H9 (cell line): ENCODE data around the gene NRN1L. TPM values are rescaled to one million over a fixed set of nuclear protein-coding genes. Genes with fewer than 3 reads are reported as not detected.

Source experiments
- DNase-seq: peaks from one replicate; pipeline ENCODE4 v3.0.0-alpha.2; 2017
- H2AFZ ChIP-seq: one replicate; pipeline ENCODE4 v1.6.1; 2013; ENCODE audit warnings: mild to moderate bottlenecking, low read length, control low read depth, moderate library complexity
- H2AK5ac ChIP-seq: 2 replicates; pipeline ENCODE4 v1.6.1; 2013; ENCODE audit warnings: low read length, control low read depth, mixed read lengths; ENCODE audit not compliant: insufficient read length
- H2BK120ac ChIP-seq: one replicate; pipeline ENCODE4 v1.6.1; 2013; ENCODE audit warnings: low read depth, mild to moderate bottlenecking, low read length, control low read depth, inconsistent platforms; ENCODE audit not compliant: poor library complexity, severe bottlenecking
- H2BK12ac ChIP-seq: 2 replicates; pipeline ENCODE4 v1.6.1; 2013; ENCODE audit warnings: low read length, control low read depth, mixed read lengths, low read depth; ENCODE audit not compliant: insufficient read length
- H2BK15ac ChIP-seq: 2 replicates; pipeline ENCODE4 v1.6.1; 2013; ENCODE audit warnings: low read depth, low read length, control low read depth
- H2BK20ac ChIP-seq: one replicate; pipeline ENCODE4 v1.6.1; 2013; ENCODE audit warnings: low read depth, mild to moderate bottlenecking, low read length, control low read depth, inconsistent platforms; ENCODE audit not compliant: poor library complexity, severe bottlenecking
- H2BK5ac ChIP-seq: 2 replicates; pipeline ENCODE4 v1.6.1; 2013; ENCODE audit warnings: low read length, control low read depth, mixed read lengths; ENCODE audit not compliant: insufficient read length
- H3K14ac ChIP-seq: 2 replicates; pipeline ENCODE4 v1.6.1; 2013; ENCODE audit warnings: low read length, control low read depth; ENCODE audit not compliant: insufficient read depth
- H3K18ac ChIP-seq: 2 replicates; pipeline ENCODE4 v1.6.1; 2013; ENCODE audit warnings: low read depth, mild to moderate bottlenecking, mixed read lengths, low read length, control low read depth; ENCODE audit not compliant: insufficient read length
- H3K23ac ChIP-seq: 2 replicates; pipeline ENCODE4 v1.6.1; 2013; ENCODE audit warnings: low read length, control low read depth, mixed read lengths, low read depth; ENCODE audit not compliant: insufficient read length
- H3K23me2 ChIP-seq: 2 replicates; pipeline ENCODE4 v1.6.1; 2013; ENCODE audit warnings: low read depth, mild to moderate bottlenecking, mixed read lengths, low read length, control low read depth; ENCODE audit not compliant: insufficient read length, poor library complexity, severe bottlenecking
- H3K27ac ChIP-seq: 2 replicates; pipeline ENCODE4 v1.5.1; 2013; ENCODE audit warnings: low read length, control low read depth, mixed read lengths, low read depth; ENCODE audit not compliant: insufficient read length
- H3K27me3 ChIP-seq: 2 replicates; pipeline ENCODE4 v1.6.1; 2013; ENCODE audit warnings: low read length, control low read depth, inconsistent platforms; ENCODE audit not compliant: insufficient read depth
- H3K4ac ChIP-seq: 2 replicates; pipeline ENCODE4 v1.6.1; 2013; ENCODE audit warnings: low read depth, mild to moderate bottlenecking, control low read depth, inconsistent platforms, low read length, moderate library complexity
- H3K4me1 ChIP-seq: 2 replicates; pipeline ENCODE4 v1.6.1; 2013; ENCODE audit warnings: low read length, control low read depth, inconsistent platforms; ENCODE audit not compliant: insufficient read depth
- H3K4me2 ChIP-seq: 2 replicates; pipeline ENCODE4 v1.6.1; 2013; ENCODE audit warnings: low read length, control low read depth, mixed read lengths; ENCODE audit not compliant: insufficient read length, insufficient read depth
- H3K56ac ChIP-seq: 2 replicates; pipeline ENCODE4 v1.6.1; 2013; ENCODE audit warnings: low read depth, mild to moderate bottlenecking, mixed read lengths, low read length, control low read depth; ENCODE audit not compliant: insufficient read length
- H3K79me1 ChIP-seq: 2 replicates; pipeline ENCODE4 v1.6.1; 2013; ENCODE audit warnings: low read depth, mild to moderate bottlenecking, moderate library complexity, low read length, control low read depth, inconsistent platforms; ENCODE audit not compliant: insufficient read depth, poor library complexity, severe bottlenecking
- H3K79me2 ChIP-seq: 2 replicates; pipeline ENCODE4 v1.6.1; 2013; ENCODE audit warnings: low read length, control low read depth, inconsistent platforms; ENCODE audit not compliant: insufficient read depth
- H3K9ac ChIP-seq: 2 replicates; pipeline ENCODE4 v1.6.1; 2013; ENCODE audit warnings: low read length, control low read depth, mixed read lengths; ENCODE audit not compliant: insufficient read length; ENCODE audit errors: extremely low read depth
- H3K9me3 ChIP-seq: one replicate; pipeline ENCODE4 v1.6.1; 2013; ENCODE audit warnings: low read depth, low read length, inconsistent platforms; ENCODE audit not compliant: control insufficient read depth
- H3T11ph ChIP-seq: one replicate; pipeline ENCODE4 v1.6.1; 2013; ENCODE audit warnings: mild to moderate bottlenecking, low read length, control low read depth, inconsistent platforms
- H4K20me1 ChIP-seq: one replicate; pipeline ENCODE4 v1.6.1; 2013; ENCODE audit not compliant: control insufficient read depth, insufficient read length, insufficient read depth
- H4K5ac ChIP-seq: 2 replicates; pipeline ENCODE4 v1.6.1; 2013; ENCODE audit warnings: low read depth, mild to moderate bottlenecking, mixed read lengths, low read length, control low read depth; ENCODE audit not compliant: insufficient read length
- H4K8ac ChIP-seq: replicated peaks from 2 replicates; pipeline ENCODE4 v1.6.1; 2013; ENCODE audit warnings: low read length, control low read depth, mixed read lengths, low read depth; ENCODE audit not compliant: insufficient read length
- H4K91ac ChIP-seq: 2 replicates; pipeline ENCODE4 v1.6.1; 2013; ENCODE audit warnings: low read depth, mild to moderate bottlenecking, moderate library complexity, mixed read lengths, low read length, control low read depth; ENCODE audit not compliant: insufficient read length
- H3K27ac Mint-ChIP-seq, 3 experiments: 2 replicates in 2 of 3; 3 replicates in 1 of 3; pipeline ENCODE4 v1.8.0; 2020 to 2021; ENCODE audit warnings: mixed read lengths in 3 of 3, mild to moderate bottlenecking in 1 of 3, moderate library complexity in 1 of 3
- H3K27me3 Mint-ChIP-seq: 2 replicates; pipeline ENCODE4 v1.8.0; 2021; ENCODE audit warnings: low read depth, mild to moderate bottlenecking, moderate library complexity, mixed read lengths
- H3K36me3 Mint-ChIP-seq, 3 experiments: 2 replicates in 2 of 3; 3 replicates in 1 of 3; pipeline ENCODE4 v1.8.0; 2020 to 2021; ENCODE audit warnings: low read depth in 3 of 3, mixed read lengths in 3 of 3; ENCODE audit not compliant: insufficient read depth in 1 of 3
- H3K4me1 Mint-ChIP-seq, 2 experiments: 2 replicates each; pipeline ENCODE4 v1.8.0; 2020; ENCODE audit warnings: mixed read lengths in 2 of 2
- H3K4me3 Mint-ChIP-seq, 2 experiments: 2 replicates in 1 of 2; 3 replicates in 1 of 2; pipeline ENCODE4 v1.8.0; 2020 to 2021; ENCODE audit warnings: mild to moderate bottlenecking in 2 of 2, mixed read lengths in 2 of 2, moderate library complexity in 1 of 2
- H3K9me3 Mint-ChIP-seq, 2 experiments: 2 replicates in 1 of 2; 3 replicates in 1 of 2; pipeline ENCODE4 v1.8.0; 2020; ENCODE audit warnings: mild to moderate bottlenecking in 2 of 2, mixed read lengths in 2 of 2, moderate library complexity in 1 of 2
- WGBS: extraction: QIAGEN DNeasy Blood & Tissue Kit; methylation state at CpG from one replicate; pipeline ENCODE4 v1.1.7; 2013; ENCODE audit warnings: missing lambda C conversion rate, low lambda C conversion rate, mixed read lengths; ENCODE audit not compliant: insufficient read length; ENCODE audit errors: extremely low coverage; 5-methylcytosine and 5-hydroxymethylcytosine counted together
- total RNA-seq: library from RNA; stranded (reverse); gene quantifications from 2 replicates; pipeline ENCODE4 v1.2.1, GENCODE V29; 2021
- TF ChIP-seq, protein P1 (sequence below): fragments of 200-600 bp; sonication (generic); conservative IDR thresholded peaks from 3 replicates; pipeline ENCODE4 v1.8.0; 2021; ENCODE audit warnings: antibody characterized with exemption, mild to moderate bottlenecking

The NRN1L gene
- total RNA-seq, 1 experiment from 2014 or later: 2.0 TPM

DNA sequence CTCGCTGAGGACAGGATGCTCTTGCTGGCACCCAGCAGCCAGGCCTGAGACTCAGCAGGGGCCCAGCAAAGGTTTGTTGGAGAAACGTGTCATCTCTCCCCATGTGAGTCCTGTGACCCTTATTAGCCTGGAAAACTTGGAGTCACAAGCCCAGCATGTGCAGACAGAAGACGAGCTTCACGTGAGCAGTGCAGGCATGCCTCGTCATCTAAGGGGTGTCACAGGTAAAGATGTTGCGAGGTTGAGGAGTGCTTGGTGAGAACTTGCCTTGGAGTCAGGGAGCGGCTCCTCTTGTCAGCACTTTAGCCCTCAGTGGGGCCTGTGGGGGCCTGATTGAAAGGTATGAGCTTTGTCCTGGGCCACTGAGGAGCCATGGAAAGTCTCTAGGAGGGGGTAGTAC, 49.1 kb downstream of the NRN1L start:
- Histone ChIP-seq H2BK15ac (no peak overlapping the region), H2BK12ac (no peak overlapping the region), H3K4me2 (peak overlapping the region; percentile 30), H3K18ac (no peak overlapping the region), H3T11ph (no peak overlapping the region), H3K14ac (no peak overlapping the region), H3K27me3 (no peaks in the 10 kb centered on the region), H3K9ac (no peak overlapping the region), H2BK120ac (no peak overlapping the region), H2AK5ac (no peak overlapping the region), H4K5ac (no peak overlapping the region), H3K79me1 (no peaks in the 10 kb centered on the region), H4K20me1 (no peaks in the 10 kb centered on the region), H2BK5ac (no peak overlapping the region), H3K23ac (no peak overlapping the region), H3K56ac (no peak overlapping the region), H2BK20ac (no peak overlapping the region), H3K9me3 (no peaks in the 10 kb centered on the region), H3K4me1 (peaks cover 3% of the 10 kb centered on the region; the same call in 1 of the 2 replicates), H2AFZ (no peak overlapping the region), H3K79me2 (no peaks in the 10 kb centered on the region), H3K4ac (no peak overlapping the region), H3K23me2 (peaks cover 18% of the 10 kb centered on the region), H4K91ac (no peak overlapping the region), H3K27ac (no peak overlapping the region), H4K8ac (no peak overlapping the region)
- peaks cover 0 to 2% of the 10 kb centered on the region in 2 experiments; a peak in 2 of 5 replicates for H3K9me3 Mint-ChIP-seq
- H3K27me3 Mint-ChIP-seq: peaks cover 10% of the 10 kb centered on the region
- H3K4me3 Mint-ChIP-seq: peak overlapping the region; percentile 98 to 100; a peak in 4 of 5 replicates
- peaks cover 10 to 40% (median 15%) of the 10 kb centered on the region in 3 experiments for H3K36me3 Mint-ChIP-seq
- TF ChIP-seq, protein P1, sequence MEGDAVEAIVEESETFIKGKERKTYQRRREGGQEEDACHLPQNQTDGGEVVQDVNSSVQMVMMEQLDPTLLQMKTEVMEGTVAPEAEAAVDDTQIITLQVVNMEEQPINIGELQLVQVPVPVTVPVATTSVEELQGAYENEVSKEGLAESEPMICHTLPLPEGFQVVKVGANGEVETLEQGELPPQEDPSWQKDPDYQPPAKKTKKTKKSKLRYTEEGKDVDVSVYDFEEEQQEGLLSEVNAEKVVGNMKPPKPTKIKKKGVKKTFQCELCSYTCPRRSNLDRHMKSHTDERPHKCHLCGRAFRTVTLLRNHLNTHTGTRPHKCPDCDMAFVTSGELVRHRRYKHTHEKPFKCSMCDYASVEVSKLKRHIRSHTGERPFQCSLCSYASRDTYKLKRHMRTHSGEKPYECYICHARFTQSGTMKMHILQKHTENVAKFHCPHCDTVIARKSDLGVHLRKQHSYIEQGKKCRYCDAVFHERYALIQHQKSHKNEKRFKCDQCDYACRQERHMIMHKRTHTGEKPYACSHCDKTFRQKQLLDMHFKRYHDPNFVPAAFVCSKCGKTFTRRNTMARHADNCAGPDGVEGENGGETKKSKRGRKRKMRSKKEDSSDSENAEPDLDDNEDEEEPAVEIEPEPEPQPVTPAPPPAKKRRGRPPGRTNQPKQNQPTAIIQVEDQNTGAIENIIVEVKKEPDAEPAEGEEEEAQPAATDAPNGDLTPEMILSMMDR: no peak
- WGBS: no CpG with 5 or more reads among the region's 7 CpGs
- H3K27ac Mint-ChIP-seq: no peak overlapping the region
- no peak for DNase-seq
- H3K4me1 Mint-ChIP-seq: peaks cover 20 to 23% of the 10 kb centered on the region in 2 experiments
